HUES48 (cell line): ENCODE measurements around the gene CCDC157.

Experiments
- H3K27ac ChIP-seq: one replicate; pipeline ENCODE4 v1.7.0; 2013; ENCODE audit warnings: low read depth, low read length, inconsistent platforms
- H3K27me3 ChIP-seq: 2 replicates; pipeline ENCODE4 v1.6.1; 2013; ENCODE audit warnings: mild to moderate bottlenecking, low read length; ENCODE audit not compliant: control insufficient read depth, insufficient read depth
- H3K36me3 ChIP-seq: 2 replicates; pipeline ENCODE4 v1.6.1; 2013; ENCODE audit warnings: low read length; ENCODE audit not compliant: control insufficient read depth, insufficient read depth
- H3K4me1 ChIP-seq: 2 replicates; pipeline ENCODE4 v1.6.1; 2013; ENCODE audit warnings: mild to moderate bottlenecking, low read length; ENCODE audit not compliant: control insufficient read depth, insufficient read depth
- H3K4me3 ChIP-seq: 2 replicates; pipeline ENCODE4 v1.5.1; 2013; ENCODE audit warnings: mild to moderate bottlenecking, low read depth, low read length
- H3K9ac ChIP-seq: 2 replicates; pipeline ENCODE4 v1.6.1; 2013; ENCODE audit warnings: mild to moderate bottlenecking, low read depth, low read length, moderate library complexity
- H3K9me3 ChIP-seq: 2 replicates; pipeline ENCODE4 v1.6.1; 2013; ENCODE audit warnings: low read length; ENCODE audit not compliant: control insufficient read depth, insufficient read depth

The CCDC157 gene

DNA sequence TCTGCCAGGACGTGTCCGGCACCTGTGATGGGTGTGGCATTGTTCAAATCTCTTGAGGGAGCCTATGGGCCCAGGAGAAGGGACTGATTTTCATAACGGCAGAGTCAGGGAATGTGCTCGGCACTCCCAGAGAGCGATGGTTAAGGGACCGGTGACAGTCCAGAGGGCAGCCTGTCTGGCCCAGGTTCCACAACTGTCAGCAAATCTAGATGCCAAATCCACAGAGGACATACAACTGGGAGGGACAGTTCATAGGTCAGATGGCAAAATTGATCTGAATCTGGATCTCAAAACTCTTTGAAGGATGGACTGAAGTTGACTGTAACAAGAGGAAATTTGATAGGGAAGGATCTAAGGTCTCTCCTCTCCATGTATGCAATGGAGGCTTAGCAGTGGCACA is 47.5 kb downstream of the CCDC157 start:
- Histone ChIP-seq H3K27ac (no peak overlapping the region), H3K9me3 (no peaks in the 10 kb centered on the region), H3K27me3 (no peaks in the 10 kb centered on the region), H3K4me3 (no peak overlapping the region), H3K9ac (no peak overlapping the region), H3K36me3 (peaks cover 14% of the 10 kb centered on the region), H3K4me1 (peaks cover 8% of the 10 kb centered on the region; the same call in 1 of the 2 replicates)

DNA sequence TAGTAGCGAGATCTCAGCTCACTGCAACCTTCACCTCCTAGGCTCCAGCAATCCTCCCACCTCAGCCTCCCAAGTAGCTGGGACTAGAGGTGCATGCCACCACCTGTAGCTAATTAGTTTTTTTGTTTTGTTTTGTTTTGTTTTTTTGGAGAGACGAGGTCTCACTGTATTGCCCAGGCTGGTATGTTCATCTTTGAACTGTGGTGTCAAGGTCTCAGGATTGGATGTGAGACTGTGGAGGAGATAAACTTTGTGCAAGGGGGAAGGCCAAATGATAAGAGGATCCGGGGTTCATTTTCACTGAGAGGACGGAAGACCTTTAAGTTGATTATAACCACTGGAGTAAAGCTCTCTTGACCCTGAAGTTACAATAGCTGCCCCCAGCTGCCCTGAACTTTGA is 48.9 kb downstream of the CCDC157 start:
- no peaks in the 10 kb centered on the region for H3K27me3 ChIP-seq
- H3K4me3 ChIP-seq: no peak overlapping the region
- H3K9ac ChIP-seq: no peak overlapping the region
- H3K27ac ChIP-seq: no peak overlapping the region
- H3K4me1 ChIP-seq: peaks cover 8% of the 10 kb centered on the region; the same call in 1 of the 2 replicates
- peaks cover 21% of the 10 kb centered on the region for H3K36me3 ChIP-seq
- no peaks in the 10 kb centered on the region for H3K9me3 ChIP-seq

DNA sequence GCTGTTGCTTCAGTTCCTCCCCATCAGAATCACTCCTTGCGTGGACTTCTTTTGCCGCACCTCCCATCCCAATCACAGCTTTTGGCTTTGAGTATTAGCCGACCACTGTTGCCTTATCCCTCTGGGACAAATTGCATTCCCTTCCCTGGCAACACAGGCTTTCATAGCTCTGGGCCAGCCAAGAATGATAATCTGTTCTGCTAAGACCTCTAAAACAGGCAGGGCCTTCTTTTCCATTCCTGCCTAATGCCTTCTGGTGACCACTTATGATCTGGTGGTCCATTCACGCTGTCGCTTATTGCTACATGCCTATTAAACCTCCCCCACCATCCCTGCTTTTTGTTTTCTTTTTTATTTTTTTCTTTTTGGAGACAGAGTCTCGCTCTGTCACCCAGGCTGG is 49.6 kb downstream of the CCDC157 start:
- peaks cover 8% of the 10 kb centered on the region; the same call in 1 of the 2 replicates for H3K4me1 ChIP-seq
- H3K27me3 ChIP-seq: no peaks in the 10 kb centered on the region
- no peak overlapping the region for H3K9ac ChIP-seq
- H3K27ac ChIP-seq: no peak overlapping the region
- H3K4me3 ChIP-seq: no peak overlapping the region
- H3K9me3 ChIP-seq: no peaks in the 10 kb centered on the region
- peaks cover 24% of the 10 kb centered on the region for H3K36me3 ChIP-seq

DNA sequence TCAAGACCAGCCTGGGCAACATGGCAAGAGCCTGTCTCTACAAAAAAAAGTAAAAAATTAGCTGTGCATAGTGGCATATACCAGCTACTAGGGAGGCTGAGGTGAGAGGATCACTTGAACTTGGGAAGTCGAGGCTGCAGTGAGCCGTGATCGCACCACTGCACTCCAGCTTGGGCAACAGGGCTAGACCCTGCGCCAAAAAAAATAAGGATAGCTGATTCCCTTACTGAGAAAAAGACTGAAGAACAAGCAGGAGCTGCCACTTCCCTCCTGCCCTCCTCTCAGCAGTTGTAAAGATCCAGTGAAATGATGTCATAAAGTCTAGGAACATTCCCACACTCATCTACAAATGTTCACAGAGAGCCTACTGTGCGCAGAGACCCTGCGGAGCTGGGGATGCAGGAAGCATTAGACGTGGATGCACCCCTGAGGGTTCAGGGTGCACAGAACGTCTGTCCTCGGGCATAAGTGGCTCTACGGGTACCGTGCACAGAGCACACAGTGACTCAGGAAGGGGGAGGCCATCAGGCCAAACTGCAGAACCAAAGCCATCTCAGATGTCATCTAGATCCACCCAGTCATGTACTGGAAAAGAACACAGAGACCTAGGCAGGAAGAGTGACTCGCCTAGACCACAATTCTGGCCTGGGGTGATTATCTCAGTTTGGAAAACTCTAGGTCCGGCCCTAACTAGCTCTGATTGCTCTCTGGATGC is 51.7 kb downstream of the CCDC157 start:
- H3K27ac ChIP-seq: no peak overlapping the region
- H3K36me3 ChIP-seq: peaks cover 24% of the 10 kb centered on the region
- no peaks in the 10 kb centered on the region for H3K4me1 ChIP-seq
- no peaks in the 10 kb centered on the region for H3K27me3 ChIP-seq
- H3K9ac ChIP-seq: no peak overlapping the region
- no peaks in the 10 kb centered on the region for H3K9me3 ChIP-seq
- no peak overlapping the region for H3K4me3 ChIP-seq

DNA sequence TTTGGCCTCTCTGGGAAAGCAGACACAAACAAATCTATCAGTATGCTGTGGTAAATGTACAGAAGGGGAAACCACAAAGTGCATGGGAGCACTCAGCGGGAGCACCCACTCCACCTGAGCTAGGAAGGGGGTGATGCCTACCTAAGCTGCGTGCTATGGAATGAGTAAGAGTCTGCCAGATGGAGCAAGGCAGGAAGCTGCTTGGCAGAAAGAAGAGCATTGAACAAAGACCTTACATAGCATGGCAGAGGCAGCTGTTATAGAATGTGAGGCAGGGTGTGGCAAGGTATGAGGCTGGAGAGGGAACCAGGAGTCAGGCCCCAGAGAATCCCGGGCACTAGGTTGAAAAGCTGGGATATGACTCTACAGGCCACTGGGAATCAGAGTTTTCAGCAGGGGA is 55.0 kb downstream of the CCDC157 start:
- H3K9me3 ChIP-seq: no peaks in the 10 kb centered on the region
- H3K9ac ChIP-seq: no peak overlapping the region
- no peak overlapping the region for H3K4me3 ChIP-seq
- H3K36me3 ChIP-seq: peaks cover 40% of the 10 kb centered on the region
- no peak overlapping the region for H3K27ac ChIP-seq
- H3K27me3 ChIP-seq: no peaks in the 10 kb centered on the region
- H3K4me1 ChIP-seq: no peaks in the 10 kb centered on the region

DNA sequence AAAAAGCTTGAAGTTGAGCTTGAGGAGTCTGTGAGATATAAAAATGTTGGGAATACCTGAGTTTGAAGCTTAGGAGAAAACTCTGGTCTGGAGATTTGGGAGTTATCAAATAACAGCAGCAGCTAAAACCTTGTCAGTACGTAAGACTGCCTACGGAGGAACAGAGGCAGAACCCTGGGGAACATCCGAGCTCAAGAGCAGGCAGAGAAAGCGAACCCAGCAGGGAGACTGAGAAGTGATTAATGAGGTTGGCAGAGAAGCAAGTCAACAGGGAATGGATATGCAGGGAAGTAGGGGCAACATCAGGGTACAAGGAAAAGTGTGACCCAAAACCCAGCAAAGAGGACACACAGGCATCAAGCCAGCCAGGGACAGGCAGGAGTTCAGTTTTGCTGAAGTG is 56.2 kb downstream of the CCDC157 start:
- Histone ChIP-seq H3K27ac (no peak overlapping the region), H3K9ac (no peak overlapping the region), H3K4me3 (no peak overlapping the region), H3K9me3 (no peaks in the 10 kb centered on the region), H3K36me3 (peaks cover 48% of the 10 kb centered on the region), H3K27me3 (no peaks in the 10 kb centered on the region), H3K4me1 (no peaks in the 10 kb centered on the region)

DNA sequence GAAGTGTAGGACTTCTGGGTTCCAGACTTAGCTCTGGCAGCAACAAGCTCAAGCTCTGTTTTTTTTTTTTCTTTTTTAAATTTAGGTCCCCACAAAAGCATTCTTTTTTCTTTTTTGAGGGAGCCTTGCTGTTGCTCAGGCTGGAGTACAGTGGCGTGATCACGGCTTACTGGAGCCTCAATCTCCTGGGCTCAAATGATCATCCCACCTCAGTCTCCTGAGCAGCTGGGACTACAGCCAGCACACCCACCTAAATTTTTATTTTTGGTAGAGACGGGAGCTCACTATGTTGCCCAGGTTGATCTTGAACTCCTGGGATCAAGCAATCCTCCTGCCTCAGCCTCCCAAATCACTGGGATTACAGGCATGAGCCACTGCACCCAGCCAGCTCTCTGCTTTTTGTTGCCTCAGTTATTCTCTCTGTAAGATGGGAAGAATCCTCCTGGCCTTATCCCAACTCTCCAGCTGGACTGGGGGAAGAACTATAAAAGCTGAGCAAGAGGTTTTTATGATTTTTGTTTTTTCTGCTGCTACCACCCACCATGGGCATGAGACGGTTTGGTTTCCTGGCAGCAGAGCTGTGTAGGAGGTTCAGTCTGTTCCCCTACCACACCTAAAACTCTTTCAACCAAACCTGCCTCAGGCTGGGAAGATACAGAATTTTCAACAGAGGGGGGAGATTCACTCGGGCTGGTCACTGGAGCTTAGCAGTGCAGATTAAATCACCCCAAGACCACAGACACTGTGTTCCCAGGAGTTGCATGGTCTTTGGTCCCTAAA is 57.1 kb downstream of the CCDC157 start:
- Histone ChIP-seq H3K27me3 (no peaks in the 10 kb centered on the region), H3K9ac (no peak overlapping the region), H3K9me3 (no peaks in the 10 kb centered on the region), H3K36me3 (peaks cover 53% of the 10 kb centered on the region), H3K4me3 (no peak overlapping the region), H3K4me1 (no peaks in the 10 kb centered on the region), H3K27ac (no peak overlapping the region)

DNA sequence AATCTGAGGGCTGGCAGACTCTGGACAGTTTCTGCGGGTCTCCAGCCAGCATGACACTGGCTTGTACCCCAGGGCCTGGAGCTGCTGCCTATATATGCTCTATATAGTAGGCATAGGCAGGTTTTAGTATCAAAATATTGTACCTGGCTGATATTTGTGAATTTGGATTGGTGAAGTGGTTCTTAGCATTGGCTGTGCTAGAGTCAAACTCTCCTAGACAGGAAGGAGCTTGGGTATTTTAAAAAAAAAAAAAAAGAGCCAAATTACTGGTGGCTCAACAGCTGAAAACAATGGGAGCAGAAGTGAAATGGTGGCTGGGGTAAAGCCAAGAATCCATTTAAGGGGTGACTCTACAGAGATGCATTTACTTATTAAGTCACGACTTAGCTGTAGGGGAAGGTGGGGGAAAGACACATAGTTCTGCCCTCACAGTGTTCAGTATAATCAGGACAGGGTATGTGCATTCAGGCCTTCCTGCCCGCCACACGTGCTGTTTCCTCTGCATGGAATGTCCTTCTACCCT is 57.8 kb downstream of the CCDC157 start:
- no peaks in the 10 kb centered on the region for H3K27me3 ChIP-seq
- no peaks in the 10 kb centered on the region for H3K4me1 ChIP-seq
- peaks cover 54% of the 10 kb centered on the region for H3K36me3 ChIP-seq
- H3K9ac ChIP-seq: no peak overlapping the region
- no peak overlapping the region for H3K27ac ChIP-seq
- no peaks in the 10 kb centered on the region for H3K9me3 ChIP-seq
- no peak overlapping the region for H3K4me3 ChIP-seq

DNA sequence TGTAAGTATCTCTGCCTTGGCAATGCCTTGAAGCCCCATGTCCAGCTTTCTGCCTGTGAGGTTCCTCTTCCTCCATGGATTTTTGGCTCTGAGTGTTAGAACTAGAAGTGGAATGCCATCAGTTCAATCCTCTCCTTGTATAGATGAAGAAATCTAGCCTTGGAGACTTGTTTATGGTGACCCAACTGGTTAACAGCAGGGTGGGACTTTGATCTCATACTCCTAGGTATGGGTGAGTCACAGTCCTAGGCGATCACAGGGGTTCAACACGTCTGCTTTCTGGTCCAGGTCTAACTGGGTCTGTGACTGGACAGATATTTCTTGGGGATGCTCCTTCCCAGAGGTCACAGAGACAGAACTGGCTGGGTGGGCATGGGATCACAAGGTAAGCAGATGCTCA is 59.6 kb downstream of the CCDC157 start:
- H3K9ac ChIP-seq: no peak overlapping the region
- no peak overlapping the region for H3K27ac ChIP-seq
- H3K9me3 ChIP-seq: no peaks in the 10 kb centered on the region
- H3K4me3 ChIP-seq: no peak overlapping the region
- no peaks in the 10 kb centered on the region for H3K4me1 ChIP-seq
- no peaks in the 10 kb centered on the region for H3K27me3 ChIP-seq
- peaks cover 57% of the 10 kb centered on the region for H3K36me3 ChIP-seq

DNA sequence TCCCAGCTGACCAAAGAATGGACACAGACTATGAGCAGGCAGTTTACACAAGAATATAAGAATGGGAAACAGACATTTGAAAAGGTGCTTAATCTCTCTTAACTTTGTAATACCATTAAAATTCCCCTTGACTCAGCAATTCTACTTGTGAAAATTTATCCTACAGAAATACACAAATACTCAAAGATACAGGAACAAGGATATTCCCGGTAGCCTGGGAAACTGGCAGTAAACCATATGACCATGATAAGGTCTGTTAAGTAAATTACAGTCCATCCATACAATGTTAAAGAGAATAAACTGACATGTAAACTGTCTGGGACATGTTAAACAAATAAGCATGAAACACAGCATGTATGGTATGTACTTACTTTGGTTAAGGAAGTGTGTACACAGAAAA is 60.0 kb downstream of the CCDC157 start:
- peaks cover 59% of the 10 kb centered on the region for H3K36me3 ChIP-seq
- H3K9ac ChIP-seq: no peak overlapping the region
- H3K27me3 ChIP-seq: no peaks in the 10 kb centered on the region
- H3K4me3 ChIP-seq: no peak overlapping the region
- 0 out of 2 replicates have a peak, but pooled peaks cover 4% of the 10 kb centered on the region for H3K4me1 ChIP-seq
- H3K27ac ChIP-seq: no peak overlapping the region
- no peaks in the 10 kb centered on the region for H3K9me3 ChIP-seq
